LNCaP clone FGC (cell line): ENCODE data around the gene TCF7L1.

Source experiments
- DNase-seq: peaks from one replicate; pipeline ENCODE4 v3.0.0-alpha.2; 2011; ENCODE audit warnings: low read depth
- H3K4me3 ChIP-seq: 2 replicates; pipeline ENCODE4 v1.5.1; 2011; ENCODE audit warnings: mild to moderate bottlenecking, low read depth, low read length, control low read depth
- TF ChIP-seq, protein P1 (sequence below): IDR thresholded peaks from 2 replicates; pipeline ENCODE4 v1.5.1; 2012; ENCODE audit warnings: mild to moderate bottlenecking; ENCODE audit not compliant: control insufficient read depth, insufficient read depth; ENCODE audit errors: extremely low read depth

Gene TCF7L1

DNA sequence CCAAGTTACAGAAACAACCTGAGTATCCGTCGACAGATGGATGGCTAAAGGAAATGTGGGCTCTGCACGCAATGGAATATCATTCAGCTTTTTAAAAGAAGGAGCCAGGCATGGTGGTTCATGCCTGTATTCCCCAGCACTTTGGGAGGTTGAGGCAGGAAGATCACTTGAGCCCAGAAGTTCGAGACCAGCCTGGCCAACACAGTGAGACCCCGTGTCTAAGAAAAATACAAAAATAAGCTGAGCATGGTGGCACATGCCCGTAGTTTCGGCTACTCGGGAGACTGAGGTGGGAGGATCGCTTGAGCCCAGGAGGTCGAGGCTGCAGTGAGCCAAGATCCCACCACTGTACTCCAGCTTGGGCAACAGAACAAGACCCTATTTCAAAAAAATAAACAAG, 34.3 kb downstream of the TCF7L1 start:
- no peak overlapping the region for H3K4me3 ChIP-seq
- TF ChIP-seq, protein P1, sequence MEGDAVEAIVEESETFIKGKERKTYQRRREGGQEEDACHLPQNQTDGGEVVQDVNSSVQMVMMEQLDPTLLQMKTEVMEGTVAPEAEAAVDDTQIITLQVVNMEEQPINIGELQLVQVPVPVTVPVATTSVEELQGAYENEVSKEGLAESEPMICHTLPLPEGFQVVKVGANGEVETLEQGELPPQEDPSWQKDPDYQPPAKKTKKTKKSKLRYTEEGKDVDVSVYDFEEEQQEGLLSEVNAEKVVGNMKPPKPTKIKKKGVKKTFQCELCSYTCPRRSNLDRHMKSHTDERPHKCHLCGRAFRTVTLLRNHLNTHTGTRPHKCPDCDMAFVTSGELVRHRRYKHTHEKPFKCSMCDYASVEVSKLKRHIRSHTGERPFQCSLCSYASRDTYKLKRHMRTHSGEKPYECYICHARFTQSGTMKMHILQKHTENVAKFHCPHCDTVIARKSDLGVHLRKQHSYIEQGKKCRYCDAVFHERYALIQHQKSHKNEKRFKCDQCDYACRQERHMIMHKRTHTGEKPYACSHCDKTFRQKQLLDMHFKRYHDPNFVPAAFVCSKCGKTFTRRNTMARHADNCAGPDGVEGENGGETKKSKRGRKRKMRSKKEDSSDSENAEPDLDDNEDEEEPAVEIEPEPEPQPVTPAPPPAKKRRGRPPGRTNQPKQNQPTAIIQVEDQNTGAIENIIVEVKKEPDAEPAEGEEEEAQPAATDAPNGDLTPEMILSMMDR, result no peak
- no peak for DNase-seq

DNA sequence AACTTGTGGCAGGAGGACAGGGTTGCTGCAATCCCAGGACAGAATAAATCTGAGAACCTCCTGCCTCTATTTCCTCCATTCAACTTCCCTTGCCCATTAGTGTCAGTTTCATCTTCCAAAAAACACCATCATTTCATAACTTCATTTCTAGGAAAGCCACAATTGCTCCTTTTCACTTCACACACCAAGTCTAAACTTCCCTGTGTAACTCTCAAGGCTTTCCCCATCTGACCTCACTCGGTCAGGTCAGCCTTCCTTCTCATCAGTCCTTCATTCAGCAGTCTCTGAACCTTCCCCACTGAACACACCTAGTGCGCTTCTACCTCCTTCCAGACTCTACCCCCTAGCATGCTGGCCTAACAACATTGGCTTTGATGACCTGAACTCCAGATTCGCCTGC, 35.8 kb downstream of the TCF7L1 start:
- DNase-seq, result no peak
- TF ChIP-seq, protein P1, result no peak
- H3K4me3 ChIP-seq, result no peak overlapping the region

DNA sequence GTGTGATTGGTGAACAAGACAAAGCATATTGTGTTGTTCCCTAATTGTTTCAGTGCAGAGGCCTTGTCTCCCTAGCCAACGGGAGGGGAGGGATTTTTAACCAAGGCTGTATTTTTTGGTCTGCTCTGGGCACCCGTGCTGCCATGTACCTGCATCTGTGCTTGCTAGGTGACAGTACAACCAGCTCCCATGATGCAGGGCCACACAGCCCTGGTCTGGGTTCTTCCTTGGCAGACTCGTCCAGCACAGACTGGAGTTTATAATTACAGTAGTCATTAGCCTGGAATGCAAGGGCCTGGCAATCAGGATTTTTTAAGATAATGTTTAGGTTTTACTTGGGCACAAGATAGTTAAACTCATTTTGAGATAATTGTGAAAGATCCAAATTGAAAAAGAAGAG, 36.4 kb downstream of the TCF7L1 start:
- TF ChIP-seq, protein P1, result no peak
- DNase-seq, result no peak
- no peak overlapping the region for H3K4me3 ChIP-seq

DNA sequence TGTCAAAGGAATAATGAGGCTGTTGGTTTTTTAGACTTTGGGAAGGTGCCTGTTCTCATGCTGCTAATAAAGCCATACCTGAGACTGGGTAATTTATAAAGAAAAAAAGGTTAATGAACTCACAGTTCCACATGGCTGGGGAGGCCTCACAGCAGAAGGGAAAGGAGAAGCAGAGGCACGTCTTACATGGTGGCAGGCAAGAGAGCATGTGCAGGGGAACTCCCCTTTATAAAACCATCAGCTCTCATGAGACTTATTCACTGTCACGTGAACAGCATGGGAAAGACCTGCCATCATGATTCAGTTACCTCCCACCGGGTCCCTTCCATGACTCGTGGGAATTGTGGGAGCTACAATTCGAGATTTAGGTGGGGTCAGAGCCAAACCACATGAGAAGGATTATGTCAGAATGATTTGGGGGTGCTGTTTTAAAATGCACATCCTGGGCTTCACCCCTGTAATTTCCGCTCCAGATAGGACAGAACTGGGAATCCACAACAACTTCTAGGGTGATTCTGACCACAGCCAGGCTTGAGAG, 37.8 kb downstream of the TCF7L1 start:
- TF ChIP-seq, protein P1, result no peak
- no peak for DNase-seq

DNA sequence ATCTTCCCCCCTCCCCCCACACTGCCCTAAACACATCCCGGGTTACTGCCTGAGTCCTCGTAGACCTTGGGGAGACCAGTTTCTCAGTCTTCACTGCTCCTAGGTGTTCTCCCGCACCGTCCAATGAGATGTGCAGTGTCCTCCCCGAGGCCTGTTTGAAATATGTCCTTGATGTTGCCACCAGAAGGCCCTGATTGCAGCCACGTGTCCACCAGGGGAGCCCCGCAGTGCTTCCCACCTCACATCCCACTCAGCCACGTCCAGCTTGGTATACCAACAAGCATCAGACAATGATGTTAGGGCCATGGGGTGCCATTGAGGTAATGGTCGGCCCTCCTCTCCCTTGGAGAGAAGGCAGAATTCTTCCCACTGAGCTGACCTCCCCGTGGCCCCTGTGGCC, 38.7 kb downstream of the TCF7L1 start:
- DNase-seq, result no peak
- no peak overlapping the region for H3K4me3 ChIP-seq
- TF ChIP-seq, protein P1, result no peak

More for the DNA sequence above, 37.8 kb downstream of the TCF7L1 start:
- no peak overlapping the region for H3K4me3 ChIP-seq

DNA sequence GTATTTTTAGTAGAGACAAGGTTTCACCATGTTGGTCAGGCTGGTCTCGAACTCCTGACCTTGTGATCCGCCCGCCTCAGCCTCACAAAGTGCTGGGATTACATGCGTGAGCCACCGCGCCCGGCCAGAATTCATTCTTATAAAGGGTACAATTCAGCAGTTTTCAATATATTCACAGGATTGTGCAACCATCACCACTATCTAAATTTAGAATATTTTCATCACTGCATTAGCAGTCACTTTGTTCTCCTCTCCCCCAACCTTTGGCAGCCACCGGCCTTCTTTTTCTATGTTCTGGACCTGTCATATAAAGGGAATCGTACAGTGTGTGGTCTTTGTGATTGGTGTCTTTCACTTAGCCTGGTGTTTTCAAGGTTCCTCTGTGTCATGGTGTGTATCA, 40.7 kb downstream of the TCF7L1 start:
- TF ChIP-seq, protein P1, result no peak
- no peak for DNase-seq
- no peak overlapping the region for H3K4me3 ChIP-seq

DNA sequence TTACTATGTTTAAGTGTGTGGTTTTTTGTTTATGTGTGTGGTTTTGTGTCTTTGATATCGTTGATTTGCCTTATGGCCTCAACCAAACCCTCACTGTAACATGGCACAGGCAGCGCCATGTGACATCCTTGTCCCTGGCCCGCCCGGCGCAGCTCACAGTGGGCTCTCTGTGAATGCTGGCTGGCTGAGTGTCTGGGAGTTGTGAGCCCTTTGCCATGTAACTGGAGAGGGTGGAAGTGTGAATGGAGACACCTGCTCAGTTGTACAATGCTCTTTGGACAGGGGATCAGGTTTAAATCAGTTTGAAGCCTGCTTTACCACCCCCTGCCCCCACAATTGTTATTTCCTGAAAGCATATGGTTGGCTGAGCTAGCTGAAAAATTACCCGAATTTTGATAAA, 41.8 kb downstream of the TCF7L1 start:
- no peak for DNase-seq
- TF ChIP-seq, protein P1, result no peak
- H3K4me3 ChIP-seq, result no peak overlapping the region
